ENCODE data around the gene PCDHGA6.
"Not testable (repeated sequence)": the region's sequence is repeated elsewhere in the genome, so short reads cannot be mapped to it uniquely, and the experiment has no call there.

PCDHGA6 gene

DNA sequence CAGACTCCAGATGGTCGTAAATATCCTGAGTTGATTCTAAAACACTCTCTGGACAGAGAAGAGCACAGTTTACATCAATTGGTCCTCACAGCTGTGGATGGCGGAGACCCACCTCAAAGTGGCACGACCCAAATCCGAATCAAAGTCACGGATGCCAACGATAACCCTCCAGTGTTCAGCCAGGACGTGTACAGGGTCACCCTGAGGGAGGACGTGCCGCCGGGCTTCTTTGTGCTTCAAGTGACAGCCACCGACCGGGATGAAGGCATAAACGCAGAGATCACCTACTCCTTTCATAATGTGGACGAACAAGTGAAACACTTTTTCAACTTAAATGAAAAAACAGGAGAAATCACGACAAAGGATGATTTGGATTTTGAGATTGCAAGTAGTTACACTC lies 13.0 kb upstream of the PCDHGA6 start:
- no peak for DNase-seq

DNA sequence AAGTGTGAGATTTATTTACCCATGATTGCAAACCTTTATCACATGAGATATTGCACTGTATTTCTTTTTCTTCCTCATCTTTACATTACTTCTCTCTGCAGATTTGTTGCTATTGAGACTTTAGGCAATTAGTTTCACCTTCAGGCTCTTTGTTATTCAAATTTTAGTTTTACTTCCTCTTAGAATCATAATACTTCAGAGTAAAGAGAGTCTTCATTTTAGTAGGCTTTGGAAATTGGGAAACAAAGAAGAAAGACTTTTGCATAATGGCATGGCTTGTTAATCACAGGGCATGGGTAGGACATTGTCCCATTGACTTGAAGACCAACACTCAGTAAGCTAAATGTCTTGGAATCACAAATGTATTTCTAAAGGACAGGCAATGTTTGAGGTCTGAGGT lies 11.0 kb upstream of the PCDHGA6 start:
- no peak for DNase-seq

GRCh38 chr5:141363952-141364660 lies 9.6 kb upstream of the PCDHGA6 start, which contains the start of gene PCDHGA5:
Gene PCDHGA5 (plus strand): TSS chr5:141364162. CDS start chr5:141364331, 169 bp downstream.
- DNase-seq, result no peak

DNA sequence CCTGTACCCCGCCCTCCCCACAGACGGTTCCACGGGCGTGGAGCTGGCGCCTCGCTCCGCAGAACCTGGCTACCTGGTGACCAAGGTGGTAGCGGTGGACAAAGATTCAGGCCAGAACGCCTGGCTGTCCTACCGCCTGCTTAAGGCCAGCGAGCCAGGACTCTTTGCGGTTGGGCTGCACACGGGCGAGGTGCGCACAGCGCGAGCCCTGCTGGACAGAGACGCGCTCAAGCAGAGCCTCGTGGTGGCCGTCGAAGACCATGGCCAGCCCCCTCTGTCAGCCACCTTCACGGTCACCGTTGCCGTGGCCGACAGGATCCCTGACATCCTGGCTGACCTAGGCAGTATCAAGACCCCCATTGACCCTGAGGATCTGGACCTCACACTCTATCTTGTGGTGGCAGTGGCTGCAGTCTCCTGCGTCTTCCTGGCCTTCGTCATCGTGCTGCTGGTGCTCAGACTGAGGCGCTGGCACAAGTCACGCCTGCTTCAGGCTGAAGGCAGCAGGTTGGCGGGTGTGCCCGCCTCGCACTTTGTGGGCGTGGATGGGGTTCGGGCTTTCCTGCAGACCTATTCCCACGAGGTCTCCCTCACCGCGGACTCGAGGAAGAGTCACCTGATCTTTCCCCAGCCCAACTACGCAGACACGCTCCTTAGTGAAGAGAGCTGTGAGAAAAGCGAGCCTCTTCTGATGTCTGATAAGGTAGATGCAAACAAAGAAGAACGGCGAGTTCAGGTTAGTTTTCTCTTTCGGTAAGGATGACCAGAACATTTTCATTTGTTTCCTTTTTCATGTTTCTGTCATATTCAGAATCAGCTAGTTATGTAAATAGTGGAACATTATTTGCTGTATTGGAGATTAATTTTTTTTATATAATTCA lies 7.4 kb upstream of the PCDHGA6 start:
- DNase-seq, result no peak

GRCh38 chr5:141369994-141370848 lies 3.5 kb upstream of the PCDHGA6 start, which contains the start of gene PCDHGB3:
Gene PCDHGB3 (plus strand): TSS chr5:141370242. CDS start chr5:141370395, 153 bp downstream.
- no peak for DNase-seq

DNA sequence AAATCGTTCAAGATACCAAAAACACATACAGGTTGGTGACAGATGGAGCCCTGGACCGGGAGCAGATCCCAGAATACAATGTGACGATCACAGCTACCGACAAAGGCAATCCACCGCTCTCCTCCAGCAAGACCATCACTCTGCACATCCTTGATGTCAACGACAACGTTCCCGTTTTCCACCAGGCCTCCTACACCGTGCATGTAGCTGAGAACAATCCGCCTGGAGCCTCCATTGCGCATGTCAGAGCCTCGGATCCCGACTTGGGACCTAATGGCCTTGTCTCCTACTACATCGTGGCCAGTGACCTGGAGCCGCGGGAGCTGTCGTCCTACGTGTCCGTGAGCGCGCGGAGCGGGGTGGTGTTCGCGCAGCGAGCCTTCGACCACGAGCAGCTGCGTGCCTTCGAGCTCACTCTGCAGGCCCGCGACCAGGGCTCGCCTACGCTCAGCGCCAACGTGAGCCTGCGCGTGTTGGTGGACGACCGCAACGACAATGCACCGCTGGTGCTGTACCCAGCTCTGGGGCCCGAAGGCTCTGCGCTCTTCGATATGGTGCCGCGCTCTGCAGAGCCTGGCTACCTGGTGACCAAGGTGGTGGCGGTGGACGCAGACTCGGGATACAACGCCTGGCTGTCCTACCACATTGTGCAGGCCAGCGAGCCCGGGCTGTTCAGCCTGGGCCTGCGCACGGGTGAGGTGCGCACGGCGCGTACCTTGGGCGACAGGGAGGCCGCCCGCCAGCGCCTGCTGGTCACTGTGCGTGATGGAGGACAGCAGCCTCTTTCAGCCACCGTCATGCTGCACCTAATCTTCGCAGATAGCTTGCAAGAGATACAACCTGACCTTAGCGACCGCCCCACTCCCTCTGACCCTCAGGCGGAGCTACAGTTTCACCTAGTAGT lies 1.9 kb upstream of the PCDHGA6 start:
- no peak for DNase-seq

DNA sequence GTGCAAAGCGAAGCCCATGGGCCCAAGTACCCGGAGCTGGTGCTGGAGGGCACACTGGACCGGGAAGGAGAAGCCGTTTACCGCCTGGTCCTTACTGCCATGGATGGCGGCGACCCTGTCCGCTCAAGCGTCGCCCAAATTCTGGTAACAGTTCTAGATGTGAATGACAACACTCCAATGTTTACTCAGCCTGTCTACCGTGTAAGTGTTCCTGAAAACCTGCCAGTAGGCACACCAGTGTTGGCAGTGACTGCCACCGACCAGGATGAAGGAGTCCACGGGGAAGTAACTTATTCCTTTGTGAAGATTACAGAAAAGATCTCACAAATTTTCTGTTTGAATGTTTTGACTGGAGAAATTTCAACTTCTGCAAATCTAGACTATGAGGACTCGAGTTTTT lies 936 bp downstream of the PCDHGA6 start:
- no peak for DNase-seq

DNA sequence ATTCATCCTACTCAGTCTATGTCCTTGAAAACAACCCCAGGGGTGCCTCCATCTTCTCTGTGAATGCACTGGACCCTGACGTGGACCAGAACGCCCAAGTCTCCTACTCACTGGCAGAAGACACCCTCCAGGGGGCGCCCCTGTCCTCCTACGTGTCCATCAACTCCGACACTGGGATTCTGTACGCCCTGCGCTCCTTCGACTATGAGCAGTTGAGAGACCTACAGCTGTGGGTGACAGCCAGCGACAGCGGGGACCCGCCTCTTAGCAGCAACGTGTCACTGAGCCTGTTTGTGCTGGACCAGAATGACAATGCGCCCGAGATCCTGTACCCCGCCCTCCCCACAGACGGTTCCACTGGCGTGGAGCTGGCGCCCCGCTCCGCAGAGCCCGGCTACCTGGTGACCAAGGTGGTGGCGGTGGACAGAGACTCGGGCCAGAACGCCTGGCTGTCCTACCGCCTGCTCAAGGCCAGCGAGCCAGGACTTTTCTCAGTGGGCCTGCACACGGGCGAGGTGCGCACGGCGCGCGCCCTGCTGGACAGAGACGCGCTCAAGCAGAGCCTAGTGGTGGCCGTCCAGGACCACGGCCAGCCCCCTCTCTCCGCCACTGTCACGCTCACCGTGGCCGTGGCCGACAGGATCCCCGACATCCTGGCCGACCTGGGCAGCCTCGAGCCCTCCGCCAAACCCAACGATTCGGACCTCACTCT lies 1.9 kb downstream of the PCDHGA6 start:
- not testable (repeated sequence) for DNase-seq

DNA sequence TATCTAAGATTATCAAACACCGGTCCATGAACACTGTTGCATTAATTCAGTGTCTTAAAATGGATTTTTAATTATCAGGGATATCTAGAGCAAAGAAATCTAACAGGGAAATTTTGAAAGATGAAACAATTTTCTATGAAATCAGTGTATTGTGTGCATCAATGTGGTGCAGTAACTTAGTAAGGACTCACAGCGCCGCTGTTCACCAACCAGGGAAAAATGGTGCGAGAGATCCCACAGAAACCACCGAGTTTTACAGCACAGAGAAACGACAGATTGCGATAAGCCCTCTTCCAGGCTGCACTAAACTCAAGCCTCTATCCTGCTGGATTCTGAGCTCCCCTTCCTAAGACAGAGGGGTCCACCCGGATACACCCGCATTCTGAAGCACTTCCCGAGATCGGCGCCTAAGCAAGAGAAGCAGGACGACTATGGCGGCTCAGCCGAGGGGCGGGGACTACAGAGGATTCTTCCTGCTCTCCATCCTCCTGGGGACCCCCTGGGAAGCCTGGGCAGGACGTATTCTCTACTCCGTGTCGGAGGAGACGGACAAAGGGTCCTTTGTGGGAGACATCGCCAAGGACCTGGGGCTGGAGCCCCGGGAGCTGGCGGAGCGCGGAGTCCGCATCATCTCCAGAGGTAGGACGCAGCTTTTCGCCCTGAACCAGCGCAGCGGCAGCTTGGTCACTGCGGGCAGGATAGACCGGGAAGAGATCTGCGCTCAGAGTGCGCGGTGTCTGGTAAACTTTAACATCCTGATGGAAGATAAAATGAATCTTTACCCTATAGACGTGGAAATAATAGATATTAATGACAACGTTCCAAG lies 9.0 kb downstream of the PCDHGA6 start, which contains the start of gene PCDHGA7:
Gene PCDHGA7 (plus strand): TSS at position 274 of the 826 bp plus-strand sequence. CDS start 158 bp downstream, at position 432.
- DNase-seq, result no peak

DNA sequence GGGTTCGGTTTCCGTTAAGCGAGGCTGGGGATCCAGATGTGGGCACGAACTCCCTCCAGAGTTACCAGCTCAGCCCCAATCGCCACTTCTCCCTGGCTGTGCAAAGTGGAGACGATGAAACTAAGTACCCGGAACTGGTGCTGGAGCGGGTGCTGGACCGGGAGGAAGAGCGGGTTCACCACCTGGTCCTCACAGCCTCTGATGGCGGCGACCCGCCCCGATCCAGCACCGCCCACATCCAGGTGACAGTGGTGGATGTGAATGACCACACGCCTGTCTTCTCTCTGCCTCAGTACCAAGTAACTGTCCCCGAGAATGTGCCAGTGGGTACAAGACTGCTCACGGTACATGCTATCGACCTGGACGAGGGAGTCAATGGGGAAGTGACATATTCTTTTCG lies 9.7 kb downstream of the PCDHGA6 start:
- no peak for DNase-seq

- DNase-seq, result no peak
Measured at GRCh38 chr5:141384471-141385267, 11.0 kb downstream of the PCDHGA6 start.

DNA sequence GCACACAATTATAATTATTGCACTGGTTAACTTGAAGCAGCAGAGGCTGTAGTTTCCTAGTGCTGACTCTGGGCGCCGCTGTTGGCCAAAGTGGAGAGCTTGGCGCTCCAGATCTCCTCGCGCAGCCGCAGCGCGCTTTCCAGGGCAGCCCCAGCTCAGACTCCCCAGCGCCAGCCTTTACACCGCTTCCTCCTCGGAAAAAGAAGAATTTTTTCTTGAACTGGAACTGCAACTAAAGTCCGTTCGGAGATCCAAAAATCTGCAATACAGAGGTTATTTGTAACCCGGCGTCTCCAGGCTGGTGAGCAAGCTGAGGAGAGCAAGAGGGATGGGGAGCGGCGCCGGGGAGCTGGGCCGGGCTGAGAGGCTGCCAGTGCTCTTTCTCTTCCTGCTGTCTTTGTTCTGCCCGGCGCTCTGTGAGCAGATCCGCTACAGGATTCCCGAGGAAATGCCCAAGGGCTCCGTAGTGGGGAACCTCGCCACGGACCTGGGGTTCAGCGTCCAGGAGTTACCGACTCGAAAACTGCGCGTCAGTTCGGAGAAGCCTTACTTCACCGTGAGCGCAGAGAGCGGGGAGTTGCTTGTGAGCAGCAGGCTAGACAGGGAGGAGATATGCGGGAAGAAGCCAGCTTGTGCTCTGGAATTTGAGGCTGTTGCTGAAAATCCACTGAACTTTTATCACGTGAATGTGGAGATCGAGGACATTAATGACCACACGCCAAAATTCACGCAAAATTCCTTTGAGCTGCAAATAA lies 14.0 kb downstream of the PCDHGA6 start, which contains the start of gene PCDHGB4:
Gene PCDHGB4 (plus strand): TSS at position 142 of the 755 bp plus-strand sequence. CDS start 187 bp downstream, at position 329.
- not testable (repeated sequence) for DNase-seq

DNA sequence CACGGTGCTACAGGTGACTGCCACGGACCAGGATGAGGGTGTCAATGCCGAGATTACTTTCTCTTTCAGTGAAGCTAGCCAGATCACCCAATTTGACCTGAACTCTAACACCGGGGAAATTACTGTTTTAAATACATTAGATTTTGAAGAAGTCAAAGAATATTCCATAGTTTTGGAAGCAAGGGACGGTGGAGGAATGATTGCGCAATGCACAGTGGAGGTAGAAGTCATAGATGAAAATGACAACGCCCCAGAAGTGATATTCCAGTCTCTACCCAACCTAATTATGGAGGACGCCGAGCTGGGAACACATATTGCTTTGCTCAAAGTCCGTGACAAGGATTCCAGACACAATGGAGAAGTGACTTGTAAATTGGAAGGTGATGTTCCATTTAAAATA lies 15.0 kb downstream of the PCDHGA6 start:
- no peak for DNase-seq

GRCh38 chr5:141389153-141390042 lies 15.7 kb downstream of the PCDHGA6 start:
- DNase-seq, result no peak

GRCh38 chr5:141392429-141393198 lies 18.9 kb downstream of the PCDHGA6 start, which contains the start of gene PCDHGA8:
Gene PCDHGA8 (plus strand): TSS chr5:141392633. CDS start chr5:141392814, 181 bp downstream.
- no peak for DNase-seq

- no peak for DNase-seq
Measured at GRCh38 chr5:141393267-141393666, 19.6 kb downstream of the PCDHGA6 start.
